WTC11 (cell line): ENCODE data around the gene AQP12B. TPM values are rescaled to one million over a fixed set of nuclear protein-coding genes. Genes with fewer than 3 reads are reported as not detected.
"Not testable (repeated sequence)": the region's sequence is repeated elsewhere in the genome, so short reads cannot be mapped to it uniquely, and the experiment has no call there.

Experiments used
- ATAC-seq: fragments of 200-7000 bp; cut with Tn5 transposase; 2 replicates; pipeline ENCODE4 v1.10.0; 2021; ENCODE audit warnings: mild to moderate bottlenecking, moderate library complexity
- CTCF ChIA-PET: fragments of 300-600 bp; sonication (Branson Sonifier 250); formaldehyde crosslinking; loops from one replicate; lab custom pipeline; 2021; ENCODE audit warnings: antibody characterized with exemption; lab: Charles Lee
- POLR2A ChIA-PET: fragments of 350-600 bp; sonication (Branson Sonifier 250); formaldehyde crosslinking; loops from one replicate; lab custom pipeline; 2021; ENCODE audit warnings: antibody characterized with exemption; lab: Charles Lee
- DNase-seq: peaks from one replicate; pipeline ENCODE4 v3.0.0; 2021; ENCODE audit warnings: low spot score
- H3K27ac Mint-ChIP-seq: 2 replicates; pipeline ENCODE4 v1.8.0; 2021; ENCODE audit warnings: mixed read lengths
- H3K27me3 Mint-ChIP-seq: 2 replicates; pipeline ENCODE4 v1.8.0; 2021; ENCODE audit warnings: low read depth, mild to moderate bottlenecking, moderate library complexity, mixed read lengths
- H3K36me3 Mint-ChIP-seq: 2 replicates; pipeline ENCODE4 v1.8.0; 2021; ENCODE audit warnings: mixed read lengths
- H3K4me1 Mint-ChIP-seq: 2 replicates; pipeline ENCODE4 v1.8.0; 2022; ENCODE audit warnings: mixed read lengths
- H3K4me3 Mint-ChIP-seq: 2 replicates; pipeline ENCODE4 v1.8.0; 2021; ENCODE audit warnings: mild to moderate bottlenecking, moderate library complexity, mixed read lengths
- H3K9me3 Mint-ChIP-seq: 2 replicates; pipeline ENCODE4 v1.8.0; 2021; ENCODE audit warnings: mixed read lengths
- AR ChIP-seq: fragments of 250-450 bp; sonication (Bioruptor Pico); IDR thresholded peaks from 2 replicates; pipeline ENCODE4 v1.9.0; 2021; ENCODE audit warnings: mild to moderate bottlenecking
- ATF1 ChIP-seq: sonication (generic); formaldehyde crosslinking; IDR thresholded peaks from 2 replicates; pipeline ENCODE4 v1.8.1; 2023; ENCODE audit warnings: mild to moderate bottlenecking, moderate library complexity, missing genetic modification reagents
- CTCF ChIP-seq: fragments of 200-600 bp; IDR thresholded peaks from 2 replicates; pipeline ENCODE4 v1.8.0; 2022; ENCODE audit warnings: antibody characterized with exemption
- E2F4 ChIP-seq: sonication (generic); formaldehyde crosslinking; IDR thresholded peaks from 2 replicates; pipeline ENCODE4 v1.8.1; 2022; ENCODE audit warnings: low read depth, mild to moderate bottlenecking, moderate library complexity, missing genetic modification reagents, borderline replicate concordance
- GTF2I ChIP-seq: fragments of 250-450 bp; sonication (Bioruptor Pico); conservative IDR thresholded peaks from 2 replicates; pipeline ENCODE4 v1.4.0; 2021; ENCODE audit warnings: mild to moderate bottlenecking
- HMGXB4 ChIP-seq: sonication (generic); formaldehyde crosslinking; IDR thresholded peaks from 2 replicates; pipeline ENCODE4 v1.8.1; 2023; ENCODE audit warnings: mild to moderate bottlenecking, moderate library complexity, missing genetic modification reagents
- NR3C1 ChIP-seq: sonication (generic); formaldehyde crosslinking; conservative IDR thresholded peaks from 2 replicates; pipeline ENCODE4 v1.8.1; 2023; ENCODE audit warnings: low read depth, mild to moderate bottlenecking, missing genetic modification reagents
- RORB ChIP-seq: fragments of 250-450 bp; sonication (Bioruptor Pico); IDR thresholded peaks from 2 replicates; pipeline ENCODE4 v1.9.0; 2021; ENCODE audit warnings: mild to moderate bottlenecking
- SP1 ChIP-seq: sonication (generic); formaldehyde crosslinking; conservative IDR thresholded peaks from 2 replicates; pipeline ENCODE4 v1.8.1; 2022; ENCODE audit warnings: missing genetic modification reagents
- TCF7 ChIP-seq: sonication (generic); formaldehyde crosslinking; IDR thresholded peaks from 2 replicates; pipeline ENCODE4 v1.8.0; 2022; ENCODE audit warnings: mild to moderate bottlenecking, low read depth, missing genetic modification reagents, moderate library complexity
- TEAD4 ChIP-seq: sonication (generic); formaldehyde crosslinking; IDR thresholded peaks from 2 replicates; pipeline ENCODE4 v1.8.0; 2022; ENCODE audit warnings: mild to moderate bottlenecking, missing genetic modification reagents
- USF1 ChIP-seq: sonication (generic); formaldehyde crosslinking; IDR thresholded peaks from 2 replicates; pipeline ENCODE4 v1.8.0; 2022; ENCODE audit warnings: mild to moderate bottlenecking, missing genetic modification reagents
- ZBTB21 ChIP-seq: sonication (generic); formaldehyde crosslinking; IDR thresholded peaks from 2 replicates; pipeline ENCODE4 v1.8.1; 2023; ENCODE audit warnings: mild to moderate bottlenecking, missing genetic modification reagents, borderline replicate concordance
- ZNF396 ChIP-seq: fragments of 250-450 bp; sonication (Bioruptor Pico); IDR thresholded peaks from 2 replicates; pipeline ENCODE4 v1.8.0; 2021; ENCODE audit warnings: mild to moderate bottlenecking, moderate library complexity, borderline replicate concordance
- total RNA-seq: library from RNA; stranded (reverse); gene quantifications from 3 replicates; pipeline ENCODE4 v1.2.3, GENCODE V29; 2021
- TF ChIP-seq, protein P1 (sequence below): sonication (generic); formaldehyde crosslinking; IDR thresholded peaks from 2 replicates; pipeline ENCODE4 v1.8.0; 2023; ENCODE audit warnings: missing genetic modification reagents
- TF ChIP-seq, protein P2 (sequence below): sonication (generic); formaldehyde crosslinking; IDR thresholded peaks from 2 replicates; pipeline ENCODE4 v1.8.1; 2023; ENCODE audit warnings: mild to moderate bottlenecking, missing genetic modification reagents, borderline replicate concordance
- TF ChIP-seq, protein P3 (sequence below): sonication (generic); formaldehyde crosslinking; IDR thresholded peaks from 2 replicates; pipeline ENCODE4 v1.8.1; 2022; ENCODE audit warnings: low read depth, missing genetic modification reagents, borderline replicate concordance
- TF ChIP-seq, protein P4 (sequence below): fragments of 250-450 bp; sonication (Bioruptor Pico); IDR thresholded peaks from 2 replicates; pipeline ENCODE4 v1.9.0; 2021; ENCODE audit warnings: mild to moderate bottlenecking
- TF ChIP-seq, protein P5 (sequence below): sonication (generic); formaldehyde crosslinking; IDR thresholded peaks from 2 replicates; pipeline ENCODE4 v1.8.1; 2022; ENCODE audit warnings: mild to moderate bottlenecking, missing genetic modification reagents, moderate library complexity, borderline replicate concordance

Gene AQP12B
- total RNA-seq, 1 experiment from 2014 or later: not detected

DNA sequence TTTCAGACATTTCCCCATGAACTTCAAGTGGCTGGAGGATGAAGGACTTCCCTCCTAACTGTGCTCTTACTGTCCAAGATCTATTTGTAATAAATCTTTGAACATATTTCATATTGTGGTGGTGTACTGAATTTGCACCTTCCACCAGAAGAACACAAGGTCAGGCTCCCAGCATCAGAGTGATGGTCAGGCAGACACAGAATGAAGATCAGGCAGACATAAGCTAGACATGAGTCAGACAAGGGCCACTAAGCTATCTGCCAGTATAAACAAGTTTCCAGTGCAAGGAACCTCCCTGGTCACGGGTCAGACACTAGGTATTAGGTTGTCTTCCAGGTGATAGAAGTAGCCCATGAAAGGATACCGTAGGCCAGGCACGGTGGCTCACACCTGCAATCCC is 20.0 kb downstream of the AQP12B start:
- peaks cover 9% of the 10 kb centered on the region for H3K27me3 Mint-ChIP-seq
- ChIA-PET POLR2A (no interaction called here), CTCF (interaction anchor here (0.7 kb wide), 1 partner anchor 240 kb away, joined by 3 read pairs; no protein-coding TSS in a partner anchor)
- no peak for ATAC-seq
- H3K36me3 Mint-ChIP-seq: no peaks in the 10 kb centered on the region
- TF ChIP-seq, protein P1, sequence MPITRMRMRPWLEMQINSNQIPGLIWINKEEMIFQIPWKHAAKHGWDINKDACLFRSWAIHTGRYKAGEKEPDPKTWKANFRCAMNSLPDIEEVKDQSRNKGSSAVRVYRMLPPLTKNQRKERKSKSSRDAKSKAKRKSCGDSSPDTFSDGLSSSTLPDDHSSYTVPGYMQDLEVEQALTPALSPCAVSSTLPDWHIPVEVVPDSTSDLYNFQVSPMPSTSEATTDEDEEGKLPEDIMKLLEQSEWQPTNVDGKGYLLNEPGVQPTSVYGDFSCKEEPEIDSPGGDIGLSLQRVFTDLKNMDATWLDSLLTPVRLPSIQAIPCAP (CRISPR knock-in tag): no peak
- TF ChIP-seq ZNF396 (CRISPR knock-in tag): no peak
- TF ChIP-seq, protein P2, sequence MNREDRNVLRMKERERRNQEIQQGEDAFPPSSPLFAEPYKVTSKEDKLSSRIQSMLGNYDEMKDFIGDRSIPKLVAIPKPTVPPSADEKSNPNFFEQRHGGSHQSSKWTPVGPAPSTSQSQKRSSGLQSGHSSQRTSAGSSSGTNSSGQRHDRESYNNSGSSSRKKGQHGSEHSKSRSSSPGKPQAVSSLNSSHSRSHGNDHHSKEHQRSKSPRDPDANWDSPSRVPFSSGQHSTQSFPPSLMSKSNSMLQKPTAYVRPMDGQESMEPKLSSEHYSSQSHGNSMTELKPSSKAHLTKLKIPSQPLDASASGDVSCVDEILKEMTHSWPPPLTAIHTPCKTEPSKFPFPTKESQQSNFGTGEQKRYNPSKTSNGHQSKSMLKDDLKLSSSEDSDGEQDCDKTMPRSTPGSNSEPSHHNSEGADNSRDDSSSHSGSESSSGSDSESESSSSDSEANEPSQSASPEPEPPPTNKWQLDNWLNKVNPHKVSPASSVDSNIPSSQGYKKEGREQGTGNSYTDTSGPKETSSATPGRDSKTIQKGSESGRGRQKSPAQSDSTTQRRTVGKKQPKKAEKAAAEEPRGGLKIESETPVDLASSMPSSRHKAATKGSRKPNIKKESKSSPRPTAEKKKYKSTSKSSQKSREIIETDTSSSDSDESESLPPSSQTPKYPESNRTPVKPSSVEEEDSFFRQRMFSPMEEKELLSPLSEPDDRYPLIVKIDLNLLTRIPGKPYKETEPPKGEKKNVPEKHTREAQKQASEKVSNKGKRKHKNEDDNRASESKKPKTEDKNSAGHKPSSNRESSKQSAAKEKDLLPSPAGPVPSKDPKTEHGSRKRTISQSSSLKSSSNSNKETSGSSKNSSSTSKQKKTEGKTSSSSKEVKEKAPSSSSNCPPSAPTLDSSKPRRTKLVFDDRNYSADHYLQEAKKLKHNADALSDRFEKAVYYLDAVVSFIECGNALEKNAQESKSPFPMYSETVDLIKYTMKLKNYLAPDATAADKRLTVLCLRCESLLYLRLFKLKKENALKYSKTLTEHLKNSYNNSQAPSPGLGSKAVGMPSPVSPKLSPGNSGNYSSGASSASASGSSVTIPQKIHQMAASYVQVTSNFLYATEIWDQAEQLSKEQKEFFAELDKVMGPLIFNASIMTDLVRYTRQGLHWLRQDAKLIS (CRISPR knock-in tag): no peak
- no peak for TF ChIP-seq ZBTB21 (CRISPR knock-in tag)
- no peak for TF ChIP-seq USF1 (CRISPR knock-in tag)
- no peak for TF ChIP-seq TEAD4 (CRISPR knock-in tag)
- TF ChIP-seq, protein P3, sequence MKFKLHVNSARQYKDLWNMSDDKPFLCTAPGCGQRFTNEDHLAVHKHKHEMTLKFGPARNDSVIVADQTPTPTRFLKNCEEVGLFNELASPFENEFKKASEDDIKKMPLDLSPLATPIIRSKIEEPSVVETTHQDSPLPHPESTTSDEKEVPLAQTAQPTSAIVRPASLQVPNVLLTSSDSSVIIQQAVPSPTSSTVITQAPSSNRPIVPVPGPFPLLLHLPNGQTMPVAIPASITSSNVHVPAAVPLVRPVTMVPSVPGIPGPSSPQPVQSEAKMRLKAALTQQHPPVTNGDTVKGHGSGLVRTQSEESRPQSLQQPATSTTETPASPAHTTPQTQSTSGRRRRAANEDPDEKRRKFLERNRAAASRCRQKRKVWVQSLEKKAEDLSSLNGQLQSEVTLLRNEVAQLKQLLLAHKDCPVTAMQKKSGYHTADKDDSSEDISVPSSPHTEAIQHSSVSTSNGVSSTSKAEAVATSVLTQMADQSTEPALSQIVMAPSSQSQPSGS (CRISPR knock-in tag): no peak
- TF ChIP-seq, protein P4, sequence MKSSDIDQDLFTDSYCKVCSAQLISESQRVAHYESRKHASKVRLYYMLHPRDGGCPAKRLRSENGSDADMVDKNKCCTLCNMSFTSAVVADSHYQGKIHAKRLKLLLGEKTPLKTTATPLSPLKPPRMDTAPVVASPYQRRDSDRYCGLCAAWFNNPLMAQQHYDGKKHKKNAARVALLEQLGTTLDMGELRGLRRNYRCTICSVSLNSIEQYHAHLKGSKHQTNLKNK: no peak
- no peak for TF ChIP-seq TCF7 (CRISPR knock-in tag)
- TF ChIP-seq NR3C1 (CRISPR knock-in tag): no peak
- TF ChIP-seq HMGXB4: no peak
- TF ChIP-seq AR (CRISPR knock-in tag): no peak
- TF ChIP-seq, protein P5, sequence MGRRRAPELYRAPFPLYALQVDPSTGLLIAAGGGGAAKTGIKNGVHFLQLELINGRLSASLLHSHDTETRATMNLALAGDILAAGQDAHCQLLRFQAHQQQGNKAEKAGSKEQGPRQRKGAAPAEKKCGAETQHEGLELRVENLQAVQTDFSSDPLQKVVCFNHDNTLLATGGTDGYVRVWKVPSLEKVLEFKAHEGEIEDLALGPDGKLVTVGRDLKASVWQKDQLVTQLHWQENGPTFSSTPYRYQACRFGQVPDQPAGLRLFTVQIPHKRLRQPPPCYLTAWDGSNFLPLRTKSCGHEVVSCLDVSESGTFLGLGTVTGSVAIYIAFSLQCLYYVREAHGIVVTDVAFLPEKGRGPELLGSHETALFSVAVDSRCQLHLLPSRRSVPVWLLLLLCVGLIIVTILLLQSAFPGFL (CRISPR knock-in tag): no peak
- TF ChIP-seq GTF2I (CRISPR knock-in tag): no peak
- no peak for TF ChIP-seq CTCF
- no peak for TF ChIP-seq ATF1 (CRISPR knock-in tag)
- no peak for TF ChIP-seq SP1 (CRISPR knock-in tag)
- no peak for TF ChIP-seq E2F4 (CRISPR knock-in tag)
- TF ChIP-seq RORB (CRISPR knock-in tag): no peak
- TF ChIP-seq, all 79 proteins: peak for 0
- Mint-ChIP-seq H3K9me3 (peaks cover 27% of the 10 kb centered on the region), H3K27ac (no peak overlapping the region), H3K4me3 (no peak overlapping the region), H3K4me1 (no peaks in the 10 kb centered on the region)
- DNase-seq: no peak

DNA sequence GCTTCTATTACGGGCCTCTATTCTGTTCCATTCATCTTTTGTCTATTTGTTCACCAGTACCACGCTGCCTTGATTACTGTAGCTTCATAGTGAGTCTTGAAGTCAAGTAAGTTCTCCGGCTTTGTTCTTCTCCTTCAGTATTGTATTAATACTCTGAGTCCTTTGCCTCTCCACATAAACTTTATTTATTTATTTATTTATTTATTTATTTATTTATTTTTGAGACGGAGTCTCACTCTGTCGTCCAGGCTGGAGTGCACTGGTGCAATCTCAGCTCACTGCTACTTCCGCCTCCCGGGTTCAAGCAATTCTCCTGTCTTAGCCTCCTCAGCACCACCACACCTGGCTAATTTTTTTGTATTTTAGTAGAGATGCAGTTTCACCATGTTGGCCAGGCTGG is 22.8 kb downstream of the AQP12B start:
- POLR2A ChIA-PET, H3K27me3 Mint-ChIP-seq, ATAC-seq, H3K4me3 Mint-ChIP-seq, H3K36me3 Mint-ChIP-seq, DNase-seq, H3K4me1 Mint-ChIP-seq, CTCF ChIA-PET, H3K27ac Mint-ChIP-seq: not testable (repeated sequence)
- peaks cover 19% of the 10 kb centered on the region for H3K9me3 Mint-ChIP-seq
